Loucy (cell line): ENCODE measurements around the gene RFT1.

Source experiments
- H2AFZ ChIP-seq: fragments of 200-600 bp; sonication (generic); 2 replicates; pipeline ENCODE4 v1.6.0; 2016; ENCODE audit warnings: antibody characterized with exemption, mild to moderate bottlenecking, low read length, moderate library complexity
- H3F3A ChIP-seq: fragments of 200-600 bp; 2 replicates; pipeline ENCODE4 v1.6.0; 2016; ENCODE audit warnings: antibody characterized with exemption, low read depth, mild to moderate bottlenecking
- H3K27me3 ChIP-seq: fragments of 200-600 bp; sonication (generic); 2 replicates; pipeline ENCODE4 v1.6.1; 2014; ENCODE audit warnings: low read length, mild to moderate bottlenecking; ENCODE audit not compliant: insufficient read depth, poor library complexity, severe bottlenecking
- H3K36me3 ChIP-seq: fragments of 200-600 bp; sonication (generic); 2 replicates; pipeline ENCODE4 v1.6.1; 2016; ENCODE audit warnings: low read length; ENCODE audit not compliant: insufficient read depth
- H3K4me1 ChIP-seq: fragments of 200-600 bp; sonication (generic); 2 replicates; pipeline ENCODE4 v1.5.1; 2014; ENCODE audit warnings: low read length, mild to moderate bottlenecking; ENCODE audit not compliant: insufficient read depth, poor library complexity, severe bottlenecking
- H3K4me2 ChIP-seq: fragments of 200-600 bp; sonication (generic); 2 replicates; pipeline ENCODE4 v1.6.0; 2014; ENCODE audit warnings: antibody characterized with exemption, low read length, low read depth, mild to moderate bottlenecking; ENCODE audit not compliant: poor library complexity, severe bottlenecking
- H3K4me3 ChIP-seq: fragments of 200-600 bp; sonication (generic); 2 replicates; pipeline ENCODE4 v1.5.1; 2014; ENCODE audit warnings: low read length, mild to moderate bottlenecking, mixed read lengths; ENCODE audit not compliant: poor library complexity, severe bottlenecking
- H3K79me2 ChIP-seq: fragments of 200-600 bp; sonication (generic); 2 replicates; pipeline ENCODE4 v1.6.1; 2014; ENCODE audit warnings: low read length; ENCODE audit not compliant: insufficient read depth
- H3K9ac ChIP-seq: fragments of 200-600 bp; sonication (generic); 2 replicates; pipeline ENCODE4 v1.6.0; 2014; ENCODE audit warnings: mild to moderate bottlenecking, low read depth, low read length, moderate library complexity; ENCODE audit not compliant: poor library complexity, severe bottlenecking
- H3K9me2 ChIP-seq: fragments of 200-600 bp; sonication (generic); replicated peaks from 2 replicates; pipeline ENCODE4 v1.6.1; 2016; ENCODE audit warnings: low read depth, low read length, mixed read lengths
- H3K9me3 ChIP-seq: fragments of 200-600 bp; sonication (generic); 2 replicates; pipeline ENCODE4 v1.6.1; 2014; ENCODE audit warnings: mild to moderate bottlenecking, antibody characterized with exemption, low read length, low read depth; ENCODE audit not compliant: insufficient read depth
- H4K20me1 ChIP-seq: fragments of 200-600 bp; sonication (generic); 2 replicates; pipeline ENCODE4 v1.6.0; 2014; ENCODE audit warnings: antibody characterized with exemption, low read length, mild to moderate bottlenecking; ENCODE audit not compliant: insufficient read depth, poor library complexity, severe bottlenecking
- EZH2phosphoT487 ChIP-seq: fragments of 200-600 bp; IDR thresholded peaks from 2 replicates; pipeline ENCODE4 v1.6.1; 2018; ENCODE audit warnings: antibody characterized with exemption, mild to moderate bottlenecking, moderate library complexity, borderline replicate concordance
- TF ChIP-seq, protein P1 (sequence below): fragments of 200-600 bp; sonication (generic); conservative IDR thresholded peaks from 2 replicates; pipeline ENCODE4 v1.5.1; 2014; ENCODE audit warnings: mild to moderate bottlenecking, antibody characterized with exemption, low read length

The RFT1 gene

GRCh38 chr3:53083521-53083920 is 46.7 kb downstream of the RFT1 start:
- Histone ChIP-seq H4K20me1 (no peaks in the 10 kb centered on the region), H3K79me2 (no peaks in the 10 kb centered on the region), H3K27me3 (no peaks in the 10 kb centered on the region), H2AFZ (no peak overlapping the region), H3K9me3 (no peaks in the 10 kb centered on the region), H3K9me2 (no peaks in the 10 kb centered on the region), H3K4me3 (no peak overlapping the region), H3F3A (no peaks in the 10 kb centered on the region), H3K36me3 (no peaks in the 10 kb centered on the region), H3K4me2 (no peak overlapping the region), H3K4me1 (no peaks in the 10 kb centered on the region), H3K9ac (no peak overlapping the region)
- TF ChIP-seq, protein P1, sequence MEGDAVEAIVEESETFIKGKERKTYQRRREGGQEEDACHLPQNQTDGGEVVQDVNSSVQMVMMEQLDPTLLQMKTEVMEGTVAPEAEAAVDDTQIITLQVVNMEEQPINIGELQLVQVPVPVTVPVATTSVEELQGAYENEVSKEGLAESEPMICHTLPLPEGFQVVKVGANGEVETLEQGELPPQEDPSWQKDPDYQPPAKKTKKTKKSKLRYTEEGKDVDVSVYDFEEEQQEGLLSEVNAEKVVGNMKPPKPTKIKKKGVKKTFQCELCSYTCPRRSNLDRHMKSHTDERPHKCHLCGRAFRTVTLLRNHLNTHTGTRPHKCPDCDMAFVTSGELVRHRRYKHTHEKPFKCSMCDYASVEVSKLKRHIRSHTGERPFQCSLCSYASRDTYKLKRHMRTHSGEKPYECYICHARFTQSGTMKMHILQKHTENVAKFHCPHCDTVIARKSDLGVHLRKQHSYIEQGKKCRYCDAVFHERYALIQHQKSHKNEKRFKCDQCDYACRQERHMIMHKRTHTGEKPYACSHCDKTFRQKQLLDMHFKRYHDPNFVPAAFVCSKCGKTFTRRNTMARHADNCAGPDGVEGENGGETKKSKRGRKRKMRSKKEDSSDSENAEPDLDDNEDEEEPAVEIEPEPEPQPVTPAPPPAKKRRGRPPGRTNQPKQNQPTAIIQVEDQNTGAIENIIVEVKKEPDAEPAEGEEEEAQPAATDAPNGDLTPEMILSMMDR, result no peak
- TF ChIP-seq EZH2phosphoT487, result no peak

DNA sequence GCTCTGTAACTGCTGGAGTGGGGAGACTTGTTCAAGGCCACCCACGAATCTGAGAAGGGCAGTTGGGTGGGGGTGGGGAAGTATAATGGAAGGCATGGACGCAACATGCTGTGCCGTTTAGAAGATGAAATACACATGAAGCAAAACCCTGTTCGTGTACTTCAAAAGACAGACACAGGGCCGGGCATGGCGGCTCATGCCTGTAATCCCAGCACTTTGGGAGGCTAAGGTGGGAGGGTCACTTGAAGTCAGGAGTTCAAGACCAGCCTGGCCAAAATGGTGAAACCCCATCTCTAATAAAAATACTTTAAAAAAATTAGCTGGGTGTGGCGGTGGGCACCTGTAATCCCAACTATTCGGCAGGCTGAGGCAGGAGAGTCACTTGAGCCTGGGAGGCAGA is 47.5 kb downstream of the RFT1 start:
- Histone ChIP-seq H3K9me3 (no peaks in the 10 kb centered on the region), H3K9me2 (no peaks in the 10 kb centered on the region), H3K36me3 (no peaks in the 10 kb centered on the region), H3K27me3 (no peaks in the 10 kb centered on the region), H3K79me2 (no peaks in the 10 kb centered on the region), H3F3A (no peaks in the 10 kb centered on the region), H4K20me1 (no peaks in the 10 kb centered on the region), H3K4me2 (no peak overlapping the region), H3K4me1 (no peaks in the 10 kb centered on the region), H2AFZ (no peak overlapping the region), H3K9ac (no peak overlapping the region), H3K4me3 (no peak overlapping the region)
- TF ChIP-seq, protein P1, result no peak
- TF ChIP-seq EZH2phosphoT487, result no peak

DNA sequence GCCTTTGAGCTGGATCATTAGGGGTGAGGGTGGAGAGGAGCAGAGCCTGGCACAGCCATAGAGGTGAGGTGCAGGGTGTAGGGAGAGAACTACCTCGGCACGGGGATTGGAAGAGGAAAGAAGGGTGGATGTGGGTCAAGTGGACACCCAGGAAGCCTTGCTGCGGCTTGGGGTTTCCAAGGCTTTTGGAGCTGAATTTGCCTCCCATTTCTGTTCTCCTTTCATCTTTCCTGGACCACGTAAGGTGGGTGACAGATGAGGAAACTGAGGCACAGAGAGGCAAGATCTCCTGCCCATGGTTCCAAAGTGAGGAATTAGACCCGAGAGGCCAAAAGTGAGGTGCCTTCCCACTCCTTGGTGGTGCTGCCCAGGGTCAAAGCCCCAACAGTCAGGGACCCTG is 48.9 kb downstream of the RFT1 start:
- Histone ChIP-seq H3K36me3 (no peaks in the 10 kb centered on the region), H3K4me1 (no peaks in the 10 kb centered on the region)

More for the DNA sequence above, 48.9 kb downstream of the RFT1 start:
- no peak overlapping the region for H3K9ac ChIP-seq
- no peaks in the 10 kb centered on the region for H4K20me1 ChIP-seq
- no peaks in the 10 kb centered on the region for H3K9me2 ChIP-seq
- no peak overlapping the region for H2AFZ ChIP-seq
- H3F3A ChIP-seq, result no peaks in the 10 kb centered on the region
- no peak overlapping the region for H3K4me2 ChIP-seq
- no peaks in the 10 kb centered on the region for H3K27me3 ChIP-seq
- H3K4me3 ChIP-seq, result no peak overlapping the region
- no peak for TF ChIP-seq EZH2phosphoT487
- TF ChIP-seq, protein P1, result no peak
- no peaks in the 10 kb centered on the region for H3K9me3 ChIP-seq
- H3K79me2 ChIP-seq, result no peaks in the 10 kb centered on the region
